Fibroblast of villous mesenchyme (primary cell): ENCODE data around the gene ZSCAN32. TPM values are rescaled to one million over a fixed set of nuclear protein-coding genes. Genes with fewer than 3 reads are reported as not detected.

Source experiments
- DNase-seq: peaks from one replicate; pipeline ENCODE4 v3.0.0-alpha.2; 2010; ENCODE audit warnings: low read depth
- H3K4me3 ChIP-seq: 2 replicates; pipeline ENCODE4 v1.5.1; 2011; ENCODE audit warnings: low read depth, mild to moderate bottlenecking, low read length
- total RNA-seq: library from RNA; depleted of rRNA; stranded (reverse); fragments of >200 nt; gene quantifications from 2 replicates; pipeline ENCODE4 v1.2.3, GENCODE V29; 2012
- TF ChIP-seq, protein P1 (sequence below): IDR thresholded peaks from 2 replicates; pipeline ENCODE4 v1.5.1; 2012; ENCODE audit warnings: low read depth, mild to moderate bottlenecking, low read length; ENCODE audit not compliant: insufficient read depth

The ZSCAN32 gene
- total RNA-seq, 1 donor: 12.1 TPM

DNA sequence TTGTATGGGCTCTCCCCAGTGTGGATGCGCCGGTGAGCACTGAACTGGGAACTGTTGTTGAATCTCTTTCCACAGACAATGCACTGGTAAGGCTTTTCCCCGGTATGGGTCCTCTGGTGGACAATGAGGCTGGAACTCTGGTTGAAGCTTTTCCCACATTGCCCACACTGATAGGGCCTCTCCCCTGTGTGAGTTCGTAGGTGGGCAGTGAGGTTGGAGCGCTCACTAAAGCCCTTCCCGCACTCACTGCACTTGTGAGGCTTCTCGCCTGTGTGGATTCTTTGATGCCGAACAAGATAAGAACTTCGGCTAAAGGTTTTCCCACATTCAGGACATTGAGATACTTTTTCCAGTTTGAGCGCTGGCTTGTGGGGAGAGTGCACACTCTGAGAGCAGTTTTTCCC, 17.8 kb downstream of the ZSCAN32 start:
- TF ChIP-seq, protein P1, sequence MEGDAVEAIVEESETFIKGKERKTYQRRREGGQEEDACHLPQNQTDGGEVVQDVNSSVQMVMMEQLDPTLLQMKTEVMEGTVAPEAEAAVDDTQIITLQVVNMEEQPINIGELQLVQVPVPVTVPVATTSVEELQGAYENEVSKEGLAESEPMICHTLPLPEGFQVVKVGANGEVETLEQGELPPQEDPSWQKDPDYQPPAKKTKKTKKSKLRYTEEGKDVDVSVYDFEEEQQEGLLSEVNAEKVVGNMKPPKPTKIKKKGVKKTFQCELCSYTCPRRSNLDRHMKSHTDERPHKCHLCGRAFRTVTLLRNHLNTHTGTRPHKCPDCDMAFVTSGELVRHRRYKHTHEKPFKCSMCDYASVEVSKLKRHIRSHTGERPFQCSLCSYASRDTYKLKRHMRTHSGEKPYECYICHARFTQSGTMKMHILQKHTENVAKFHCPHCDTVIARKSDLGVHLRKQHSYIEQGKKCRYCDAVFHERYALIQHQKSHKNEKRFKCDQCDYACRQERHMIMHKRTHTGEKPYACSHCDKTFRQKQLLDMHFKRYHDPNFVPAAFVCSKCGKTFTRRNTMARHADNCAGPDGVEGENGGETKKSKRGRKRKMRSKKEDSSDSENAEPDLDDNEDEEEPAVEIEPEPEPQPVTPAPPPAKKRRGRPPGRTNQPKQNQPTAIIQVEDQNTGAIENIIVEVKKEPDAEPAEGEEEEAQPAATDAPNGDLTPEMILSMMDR: no peak
- DNase-seq: no peak
- H3K4me3 ChIP-seq: no peak overlapping the region

DNA sequence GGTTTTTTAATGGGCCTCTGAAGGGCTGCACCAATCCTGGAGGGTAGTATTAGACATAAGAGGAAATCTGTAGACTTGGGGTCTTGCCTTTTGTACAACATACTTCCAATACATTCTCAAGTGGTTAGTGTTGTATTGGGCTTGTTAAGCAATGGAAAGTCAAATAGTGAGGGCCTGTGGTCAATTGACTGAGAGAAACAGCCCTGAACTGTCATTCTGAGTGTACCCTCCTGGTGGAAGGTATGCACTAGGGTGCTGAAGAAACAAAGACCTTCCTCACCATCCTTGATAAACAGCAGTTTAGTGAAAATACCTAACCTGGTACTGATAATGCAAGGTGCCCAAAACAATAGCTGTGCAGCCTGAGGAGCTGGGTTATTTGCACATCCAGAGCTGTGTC, 22.9 kb downstream of the ZSCAN32 start:
- H3K4me3 ChIP-seq: no peak overlapping the region
- TF ChIP-seq, protein P1: no peak
- no peak for DNase-seq

DNA sequence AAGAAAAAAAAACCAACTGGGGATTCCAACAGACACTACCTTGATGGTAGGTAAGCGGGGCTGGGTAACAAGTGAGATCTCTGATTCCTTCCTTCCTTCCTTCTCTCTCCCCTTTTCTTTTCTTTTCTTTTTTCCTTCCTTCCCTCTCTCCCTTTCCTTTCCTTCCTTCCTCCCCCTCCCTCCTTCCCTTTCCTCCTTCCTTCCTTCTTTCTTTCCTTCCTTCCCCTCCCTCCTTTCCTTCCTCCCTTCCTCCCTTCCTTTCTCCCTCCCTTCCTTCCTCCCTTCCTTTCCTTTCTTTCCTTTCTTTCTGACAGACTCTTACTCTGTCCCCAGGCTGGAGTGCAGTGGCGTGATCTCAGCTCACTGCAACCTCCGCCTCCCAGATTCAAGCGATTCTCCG, 25.1 kb downstream of the ZSCAN32 start:
- TF ChIP-seq, protein P1: no peak
- no peak for DNase-seq
- H3K4me3 ChIP-seq: no peak overlapping the region

DNA sequence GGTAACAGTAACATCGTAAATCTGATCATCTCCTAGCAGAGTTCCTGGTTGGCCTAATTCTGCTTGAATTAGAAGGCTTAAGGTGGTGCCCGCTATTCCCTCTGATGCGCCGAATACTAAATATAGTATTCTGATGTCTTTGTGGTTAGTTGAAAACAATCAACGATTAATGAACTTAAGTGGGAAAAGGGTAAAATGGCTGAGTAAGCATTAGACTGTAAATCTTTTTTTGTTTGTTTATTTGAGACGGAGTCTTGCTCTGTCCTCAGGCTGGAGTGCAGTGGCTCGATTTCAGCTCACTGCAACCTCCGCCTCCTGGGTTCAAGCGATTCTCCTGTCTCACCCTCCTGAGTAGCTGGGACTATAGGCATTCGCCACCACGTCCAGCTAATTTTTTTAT, 31.7 kb downstream of the ZSCAN32 start:
- TF ChIP-seq, protein P1: no peak
- no peak for DNase-seq
- no peak overlapping the region for H3K4me3 ChIP-seq

DNA sequence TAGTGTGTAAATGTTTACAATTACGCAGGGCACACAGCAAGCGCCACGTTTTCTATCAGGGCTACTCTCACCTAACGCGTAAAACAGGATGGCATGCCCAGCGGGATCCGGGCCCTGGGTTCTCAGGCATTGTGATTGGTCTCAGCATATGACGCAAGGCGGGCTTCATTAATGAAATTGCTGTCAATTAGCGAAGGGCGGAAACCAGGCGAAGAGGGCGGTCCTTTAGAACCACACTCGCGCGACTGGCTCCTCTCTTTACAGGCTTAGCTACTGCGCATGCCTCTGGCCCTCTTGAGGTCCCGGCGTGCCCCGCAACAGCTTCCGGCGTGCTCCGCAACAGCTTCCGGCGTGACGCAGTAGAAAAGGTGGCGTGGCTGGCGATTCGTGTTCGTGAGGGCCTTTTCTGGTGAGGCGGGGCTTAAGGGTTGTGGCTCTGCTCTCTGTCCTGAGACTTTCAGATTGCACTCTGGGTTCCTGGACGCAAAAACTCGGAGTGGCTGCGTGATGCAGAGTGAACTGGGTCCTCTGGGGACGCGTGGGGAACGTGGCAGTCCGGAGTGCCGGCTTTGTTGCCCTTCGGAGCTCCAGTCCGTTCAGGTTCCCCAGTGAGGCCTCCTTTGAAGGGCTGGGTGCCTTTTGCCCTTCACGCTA, 35.9 kb downstream of the ZSCAN32 start:
- peak; percentile 99 for DNase-seq
- TF ChIP-seq, protein P1: no peak
- H3K4me3 ChIP-seq: peak overlapping the region; percentile 70

DNA sequence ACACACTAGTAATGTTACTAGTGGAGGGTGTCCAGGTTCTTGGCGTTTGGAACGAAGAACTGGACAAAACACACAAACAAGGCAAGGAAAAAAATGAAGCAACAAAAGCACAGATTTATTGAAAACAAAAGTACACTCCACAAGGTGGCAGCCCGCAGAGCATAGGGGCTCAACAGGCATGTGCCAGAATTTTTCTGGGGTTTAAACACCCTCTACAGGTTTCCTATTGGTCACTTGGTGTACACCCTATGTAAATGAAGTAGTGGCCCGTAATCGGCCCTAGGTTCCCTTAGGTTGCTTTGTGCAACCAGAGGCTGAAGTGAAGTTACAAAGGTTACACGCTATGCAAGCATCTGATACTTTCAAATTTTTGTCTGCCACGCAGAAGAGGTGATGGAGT, 37.0 kb downstream of the ZSCAN32 start:
- TF ChIP-seq, protein P1: no peak
- DNase-seq: no peak
- no peak overlapping the region for H3K4me3 ChIP-seq

DNA sequence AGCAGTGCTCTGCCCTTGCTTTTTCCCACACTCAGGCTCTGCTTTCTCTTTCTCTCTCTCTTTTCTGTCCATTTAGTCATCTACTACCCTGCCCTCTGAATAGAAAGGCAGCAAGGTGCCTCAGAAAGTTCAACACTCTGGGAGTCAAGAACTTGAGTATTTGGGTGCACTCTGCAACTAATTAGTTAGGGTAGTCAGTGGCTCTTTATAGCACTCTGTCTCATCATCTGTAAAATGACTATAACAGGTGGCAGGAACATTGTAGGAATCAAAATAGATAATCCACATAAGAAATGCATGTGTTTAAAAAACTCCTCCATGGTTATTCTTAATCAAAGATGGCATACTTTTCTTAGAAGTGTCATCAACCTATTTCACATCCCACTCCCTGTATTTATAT, 37.9 kb downstream of the ZSCAN32 start:
- no peak overlapping the region for H3K4me3 ChIP-seq
- DNase-seq: no peak
- TF ChIP-seq, protein P1: no peak
